Colonic mucosa (tissue), 4 donors: ENCODE data around the gene NEU2. TPM values are rescaled to one million over a fixed set of nuclear protein-coding genes. Genes with fewer than 3 reads are reported as not detected.
"Not testable (repeated sequence)": the region's sequence is repeated elsewhere in the genome, so short reads cannot be mapped to it uniquely, and the experiment has no call there.

ENCODE experiments used
- DNase-seq: peaks from one replicate; pipeline ENCODE4 v3.0.0-alpha.2; 2020
- H3K27ac ChIP-seq: fragments of 200-600 bp; one replicate; pipeline ENCODE4 v1.8.0; 2021
- H3K27me3 ChIP-seq: fragments of 200-600 bp; one replicate; pipeline ENCODE4 v1.8.0; 2021
- H3K36me3 ChIP-seq: fragments of 200-600 bp; one replicate; pipeline ENCODE4 v1.8.0; 2021
- H3K4me1 ChIP-seq: fragments of 200-600 bp; one replicate; pipeline ENCODE4 v1.8.0; 2021; ENCODE audit warnings: mild to moderate bottlenecking
- H3K4me3 ChIP-seq: fragments of 200-600 bp; one replicate; pipeline ENCODE4 v1.8.0; 2021
- H3K9ac ChIP-seq, 2 donors: one replicate each; pipeline ENCODE4 v1.7.0; 2013; ENCODE audit warnings: control low read depth in 2 of 2, low read depth in 2 of 2, low read length in 2 of 2
- H3K9me3 ChIP-seq: fragments of 200-600 bp; one replicate; pipeline ENCODE4 v1.8.0; 2021
- intact Hi-C: fragments of 100-400 bp; cut with DNase I; formaldehyde crosslinking; loops from one replicate; pipeline ENCODE4 v1.14.1; 2022
- total RNA-seq, 2 donors: library from RNA; stranded (reverse); fragmentation: NEBNext Ultra II Directional in 1 of 2; extraction: Animal tissue kit (Norgen Biotek cat#: 25700) in 1 of 2; gene quantifications; one replicate each; pipeline ENCODE4 v1.2.1, GENCODE V29; 2021
- TF ChIP-seq, protein P1 (sequence below): fragments of 200-600 bp; IDR thresholded peaks from one replicate; pipeline ENCODE4 v1.8.0; 2022; ENCODE audit warnings: antibody characterized with exemption, mild to moderate bottlenecking
- donor health status: healthy.
- donor health status: DM: no; HTN: no; CAD: no.
- donor health status: DM: no; HTN: no; CAD: no.

NEU2 gene
- total RNA-seq, 2 donors from 2014 or later, result not detected

- TF ChIP-seq, protein P1, sequence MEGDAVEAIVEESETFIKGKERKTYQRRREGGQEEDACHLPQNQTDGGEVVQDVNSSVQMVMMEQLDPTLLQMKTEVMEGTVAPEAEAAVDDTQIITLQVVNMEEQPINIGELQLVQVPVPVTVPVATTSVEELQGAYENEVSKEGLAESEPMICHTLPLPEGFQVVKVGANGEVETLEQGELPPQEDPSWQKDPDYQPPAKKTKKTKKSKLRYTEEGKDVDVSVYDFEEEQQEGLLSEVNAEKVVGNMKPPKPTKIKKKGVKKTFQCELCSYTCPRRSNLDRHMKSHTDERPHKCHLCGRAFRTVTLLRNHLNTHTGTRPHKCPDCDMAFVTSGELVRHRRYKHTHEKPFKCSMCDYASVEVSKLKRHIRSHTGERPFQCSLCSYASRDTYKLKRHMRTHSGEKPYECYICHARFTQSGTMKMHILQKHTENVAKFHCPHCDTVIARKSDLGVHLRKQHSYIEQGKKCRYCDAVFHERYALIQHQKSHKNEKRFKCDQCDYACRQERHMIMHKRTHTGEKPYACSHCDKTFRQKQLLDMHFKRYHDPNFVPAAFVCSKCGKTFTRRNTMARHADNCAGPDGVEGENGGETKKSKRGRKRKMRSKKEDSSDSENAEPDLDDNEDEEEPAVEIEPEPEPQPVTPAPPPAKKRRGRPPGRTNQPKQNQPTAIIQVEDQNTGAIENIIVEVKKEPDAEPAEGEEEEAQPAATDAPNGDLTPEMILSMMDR, result no peak
- no peak for DNase-seq
- intact Hi-C loops, result no loop called here
- Histone ChIP-seq H3K4me1 (no peaks in the 10 kb centered on the region), H3K9ac (no peak overlapping the region), H3K27me3 (no peaks in the 10 kb centered on the region), H3K4me3 (no peak overlapping the region), H3K9me3 (no peaks in the 10 kb centered on the region), H3K36me3 (no peaks in the 10 kb centered on the region), H3K27ac (peak overlapping the region; percentile 38)
These were observed 14.5 kb upstream of the NEU2 start for GRCh38 chr2:233017947-233018346.

DNA sequence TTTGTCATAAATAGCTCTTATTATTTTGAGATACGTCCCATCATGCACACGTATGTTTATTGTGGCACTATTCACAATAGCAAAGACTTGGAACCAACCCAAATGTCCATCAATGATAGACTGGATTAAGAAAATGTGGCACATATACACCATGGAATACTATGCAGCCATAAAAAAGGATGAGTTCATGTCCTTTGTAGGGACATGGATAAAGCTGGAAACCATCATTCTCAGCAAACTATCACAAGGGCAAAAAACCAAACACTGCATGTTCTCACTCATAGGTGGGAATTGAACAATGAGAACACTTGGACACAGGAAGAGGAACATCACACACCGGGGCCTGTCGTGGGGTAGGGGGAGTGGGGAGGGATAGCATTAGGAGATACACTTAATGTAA, 12.9 kb upstream of the NEU2 start:
- H3K27ac ChIP-seq, H3K4me3 ChIP-seq, DNase-seq, H3K9ac ChIP-seq, intact Hi-C loops, H3K36me3 ChIP-seq, H3K9me3 ChIP-seq, H3K4me1 ChIP-seq, H3K27me3 ChIP-seq: not testable (repeated sequence)

GRCh38 chr2:233020454-233020853, 12.0 kb upstream of the NEU2 start:
- H3K9me3 ChIP-seq, result no peaks in the 10 kb centered on the region
- H3K36me3 ChIP-seq, result no peaks in the 10 kb centered on the region
- intact Hi-C loops, result no loop called here
- DNase-seq, result no peak
- no peak overlapping the region for H3K4me3 ChIP-seq
- H3K27ac ChIP-seq, result no peak overlapping the region
- no peak overlapping the region for H3K9ac ChIP-seq
- H3K27me3 ChIP-seq, result no peaks in the 10 kb centered on the region
- H3K4me1 ChIP-seq, result no peaks in the 10 kb centered on the region
- TF ChIP-seq, protein P1, result no peak

DNA sequence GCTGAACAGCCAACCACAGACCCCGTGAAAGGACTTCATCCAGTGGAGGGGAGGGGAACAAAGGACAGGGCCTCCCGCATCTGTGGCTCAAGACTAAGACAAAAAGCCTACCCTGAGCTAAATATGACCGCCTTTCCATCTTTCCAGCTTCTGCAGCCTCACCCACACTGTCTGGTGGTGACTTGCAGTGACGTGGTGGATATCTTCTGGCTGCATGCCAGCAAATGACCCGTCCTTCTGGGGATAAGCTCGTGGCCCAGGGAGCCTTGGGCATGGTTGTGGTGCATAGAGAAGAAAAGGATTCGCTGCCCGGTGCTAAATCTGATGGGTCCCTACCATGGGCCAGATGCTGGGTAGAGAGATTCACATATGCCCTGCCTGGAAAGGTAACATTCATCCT, 10.7 kb upstream of the NEU2 start:
- Histone ChIP-seq H3K27ac (no peak overlapping the region), H3K36me3 (no peaks in the 10 kb centered on the region), H3K9me3 (no peaks in the 10 kb centered on the region), H3K27me3 (no peaks in the 10 kb centered on the region), H3K4me1 (no peaks in the 10 kb centered on the region), H3K4me3 (no peak overlapping the region), H3K9ac (no peak overlapping the region)
- TF ChIP-seq, protein P1, result no peak
- intact Hi-C loops, result no loop called here
- no peak for DNase-seq

GRCh38 chr2:233022561-233022960, 9.9 kb upstream of the NEU2 start:
- intact Hi-C loops, result no loop called here
- Histone ChIP-seq H3K4me3 (no peak overlapping the region), H3K27ac (no peak overlapping the region), H3K9ac (no peak overlapping the region), H3K4me1 (no peaks in the 10 kb centered on the region), H3K36me3 (no peaks in the 10 kb centered on the region), H3K9me3 (no peaks in the 10 kb centered on the region), H3K27me3 (no peaks in the 10 kb centered on the region)
- DNase-seq, result no peak
- TF ChIP-seq, protein P1, result no peak

- TF ChIP-seq, protein P1, result no peak
- intact Hi-C loops, result no loop called here
- Histone ChIP-seq H3K9me3 (no peaks in the 10 kb centered on the region), H3K9ac (no peak overlapping the region), H3K27me3 (no peaks in the 10 kb centered on the region), H3K4me3 (no peak overlapping the region), H3K27ac (no peak overlapping the region), H3K36me3 (no peaks in the 10 kb centered on the region), H3K4me1 (no peaks in the 10 kb centered on the region)
- no peak for DNase-seq
These were observed 9.3 kb upstream of the NEU2 start for GRCh38 chr2:233023007-233023760.
